8988T (cell line): Measurements from ENCODE around the gene TMEM39A.

ENCODE experiments used
- DNase-seq: peaks from one replicate; pipeline ENCODE4 v3.0.0; 2011

Gene TMEM39A

DNA sequence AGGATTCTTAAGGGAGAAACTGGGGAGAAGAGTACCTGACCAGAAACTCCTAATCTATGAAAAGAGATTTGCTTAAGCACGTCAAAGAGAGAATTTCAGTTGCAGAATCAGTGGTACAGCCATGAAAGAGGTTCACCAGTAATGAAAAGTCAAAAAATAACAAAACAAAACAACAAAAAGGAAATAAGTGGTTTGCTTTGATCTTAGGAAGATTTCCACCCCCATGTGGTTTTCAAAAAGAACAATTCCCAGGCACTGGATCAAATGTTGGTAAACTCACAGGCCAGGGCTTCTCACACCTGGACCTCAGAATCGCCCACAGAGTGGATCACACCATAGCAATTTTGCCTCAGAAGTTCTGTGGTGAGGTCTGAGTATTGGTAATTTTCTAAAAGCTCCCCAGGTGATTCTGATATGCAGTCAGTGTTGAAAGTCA is 67.5 kb downstream of the TMEM39A start:
- no peak for DNase-seq

DNA sequence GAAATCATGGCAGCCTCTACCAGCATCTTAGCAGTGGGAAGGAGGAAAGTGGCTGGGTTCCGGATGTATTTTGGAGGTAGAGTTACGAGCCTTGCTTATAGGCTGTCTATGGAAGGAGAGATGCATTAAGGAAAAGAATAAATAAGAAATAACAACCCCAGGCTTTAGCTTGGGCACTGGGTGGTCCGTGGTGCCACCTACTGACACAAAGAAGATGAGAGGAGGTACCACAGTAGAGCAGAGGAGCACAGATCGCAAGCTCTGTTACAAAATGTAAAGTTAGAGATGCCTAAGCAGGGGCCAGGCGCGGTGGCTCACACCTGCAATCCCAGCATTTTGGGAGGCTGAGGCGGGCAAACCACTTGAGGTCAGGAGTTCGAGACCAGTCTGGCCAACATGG is 74.8 kb downstream of the TMEM39A start:
- DNase-seq = peak; percentile 23

DNA sequence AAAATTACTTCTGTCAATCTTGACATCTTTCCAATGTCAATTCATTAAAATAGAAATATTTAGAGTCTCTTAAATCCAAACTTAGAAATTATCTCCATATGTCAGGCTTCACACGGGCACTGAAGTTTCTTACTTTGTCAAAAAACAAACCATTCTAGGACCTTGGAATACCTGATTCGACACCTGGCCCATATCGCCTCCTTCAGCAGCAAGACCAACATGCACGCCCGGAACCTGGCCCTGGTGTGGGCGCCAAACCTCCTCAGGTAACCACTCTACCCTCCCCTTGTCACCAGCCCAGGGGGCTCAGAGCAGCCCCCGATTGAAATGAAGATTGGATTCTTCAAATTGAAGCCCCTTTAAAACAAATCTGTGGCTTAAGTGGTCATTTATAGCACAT is 81.3 kb downstream of the TMEM39A start:
- no peak for DNase-seq

DNA sequence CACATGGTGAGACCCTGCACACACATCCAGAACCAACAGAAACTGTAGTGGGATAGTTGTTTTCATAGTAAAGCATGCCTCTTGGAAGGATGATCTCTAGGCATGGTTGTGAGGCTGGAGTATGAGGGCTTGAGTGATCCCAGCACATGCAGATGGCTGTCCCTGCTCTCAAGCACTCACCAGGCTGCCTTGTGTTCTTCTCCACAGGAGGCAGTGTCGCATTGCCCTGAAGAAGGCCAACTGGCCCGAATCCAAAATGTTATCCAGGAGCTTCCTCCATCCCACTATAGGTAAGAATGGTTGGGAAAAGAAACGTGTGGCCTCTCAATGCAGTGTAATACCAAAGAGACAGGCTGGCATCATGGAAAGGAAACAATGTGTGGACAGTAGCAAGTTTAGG is 82.7 kb downstream of the TMEM39A start:
- DNase-seq = no peak
